K562 (cell line): ENCODE results near the gene CSRNP2. TPM values are rescaled to one million over a fixed set of nuclear protein-coding genes. Genes with fewer than 3 reads are reported as not detected.
A peak's percentile ranks its signal among the peaks of the same experiment; 100 is the strongest.

Experiments used
- ATAC-seq: fragments of 200-7000 bp; cut with Tn5 transposase; 3 replicates; pipeline ENCODE4 v1.9.1; 2020; ENCODE audit warnings: moderate library complexity
- BruUV-seq: library from RNA; stranded (reverse); fragments of 400-500 nt; replicated peaks from 2 replicates; lab custom pipeline; 2021; lab: Mats Ljungman, UMichigan
- CTCF ChIA-PET: fragments of 300-600 bp; formaldehyde crosslinking; extraction: SDS; loops from one replicate; lab custom pipeline; 2021; ENCODE audit warnings: low intra/inter-chr PET ratio; lab: Yijun Ruan, JAX
- POLR2A ChIA-PET: fragments of 300-600, 350-650 bp; sonication (Branson Sonifier 250); formaldehyde crosslinking; extraction: SDS; loops from one replicate; lab custom pipeline; 2021; ENCODE audit warnings: antibody characterized with exemption, inconsistent platforms; lab: Yijun Ruan, JAX
- DNase-seq, 4 experiments: peaks; one replicate each; pipeline versions ENCODE4 v3.0.0 to v3.0.0-alpha.2; 2011 to 2018; ENCODE audit warnings: low spot score in 3 of 4, mixed read lengths in 3 of 4; ENCODE audit errors: extremely low read depth in 1 of 4
- FAIRE-seq: peaks from 2 replicates; lab custom pipeline; 2011; peaks lifted over from hg19 to GRCh38; lab: Jason Lieb, UNC
- H2AFZ ChIP-seq: 2 replicates; pipeline ENCODE4 v1.6.0; 2011; ENCODE audit warnings: low read depth, low read length, control low read depth, inconsistent platforms
- H3K27ac ChIP-seq: fragments of 200-600 bp; 3 replicates; pipeline ENCODE4 v1.8.0; 2011; ENCODE audit warnings: low read depth, mild to moderate bottlenecking, control low read depth, inconsistent platforms, low read length, moderate library complexity, mixed read lengths; ENCODE audit errors: extremely low read depth
- H3K27me3 ChIP-seq, 2 experiments: fragments of 300-600 bp in 1 of 2; 2 replicates in 1 of 2; 3 replicates in 1 of 2; pipeline versions ENCODE4 v1.6.0 to v1.8.0; 2011; ENCODE audit warnings: inconsistent platforms in 2 of 2, low read length in 2 of 2, mild to moderate bottlenecking in 1 of 2, mixed read lengths in 1 of 2, moderate library complexity in 1 of 2; ENCODE audit not compliant: control insufficient read depth in 2 of 2, insufficient read depth in 2 of 2
- H3K36me3 ChIP-seq: fragments of 300-600 bp; 3 replicates; pipeline ENCODE4 v1.8.0; 2011; ENCODE audit warnings: mild to moderate bottlenecking, low read length, inconsistent platforms; ENCODE audit not compliant: control insufficient read depth, insufficient read depth
- H3K4me1 ChIP-seq, 2 experiments: fragments of 200-600 bp in 1 of 2; replicated peaks in 1 of 2; 2 replicates in 1 of 2; 3 replicates in 1 of 2; pipeline versions ENCODE4 v1.5.1 to v1.8.0; 2011; ENCODE audit warnings: inconsistent platforms in 2 of 2, low read length in 2 of 2, mild to moderate bottlenecking in 1 of 2, mixed read lengths in 1 of 2, moderate library complexity in 1 of 2; ENCODE audit not compliant: control insufficient read depth in 2 of 2, insufficient read depth in 2 of 2
- H3K4me2 ChIP-seq: 2 replicates; pipeline ENCODE4 v1.6.1; 2011; ENCODE audit warnings: low read length, control low read depth, inconsistent platforms, mixed read lengths; ENCODE audit not compliant: insufficient read depth
- H3K4me3 ChIP-seq: fragments of 200-600 bp; sonication (generic), shearing (Covaris generic); 2 replicates; pipeline ENCODE4 v1.5.1; 2016; ENCODE audit warnings: control low read depth, inconsistent platforms
- H3K79me2 ChIP-seq: fragments of 200-600 bp; 3 replicates; pipeline ENCODE4 v1.8.0; 2011; ENCODE audit warnings: low read length, inconsistent platforms; ENCODE audit not compliant: control insufficient read depth, insufficient read depth
- H3K9ac ChIP-seq, 2 experiments: 2 replicates each; pipeline versions ENCODE4 v1.6.0 to v1.6.1; 2011; ENCODE audit warnings: low read depth in 2 of 2, low read length in 2 of 2, control low read depth in 1 of 2, inconsistent platforms in 1 of 2, mild to moderate bottlenecking in 1 of 2, mixed read lengths in 1 of 2; ENCODE audit not compliant: insufficient read depth in 1 of 2
- H3K9me1 ChIP-seq: one replicate; pipeline ENCODE4 v1.6.0; 2011; ENCODE audit warnings: inconsistent platforms, mild to moderate bottlenecking, low read length, moderate library complexity; ENCODE audit not compliant: control insufficient read depth, insufficient read depth
- H3K9me3 ChIP-seq: replicated peaks from 2 replicates; pipeline ENCODE4 v1.5.1; 2011; ENCODE audit warnings: low read depth, low read length, inconsistent platforms; ENCODE audit not compliant: control insufficient read depth, insufficient read depth
- H4K20me1 ChIP-seq: replicated peaks from 2 replicates; pipeline ENCODE4 v1.6.1; 2011; ENCODE audit warnings: low read length, inconsistent platforms, mixed read lengths; ENCODE audit not compliant: control insufficient read depth, insufficient read depth
- CCAR2 ChIP-seq: fragments of 200-400 bp; formaldehyde crosslinking; IDR thresholded peaks from 2 replicates; pipeline ENCODE4 v1.6.1; 2017; ENCODE audit warnings: mild to moderate bottlenecking, low read depth, low read length
- CREB1 ChIP-seq, 2 experiments: sonication (generic) in 1 of 2; formaldehyde crosslinking in 1 of 2; IDR thresholded peaks; 2 replicates each; pipeline versions ENCODE4 v1.6.1 to v1.8.0; 2012 to 2022; ENCODE audit warnings: inconsistent platforms in 1 of 2, mild to moderate bottlenecking in 1 of 2, missing genetic modification reagents in 1 of 2, moderate library complexity in 1 of 2
- FOXO4 ChIP-seq: fragments of 450-650 bp; formaldehyde crosslinking; IDR thresholded peaks from 2 replicates; pipeline ENCODE4 v1.4.0; 2020; ENCODE audit warnings: mild to moderate bottlenecking, moderate library complexity
- GTF2A2 ChIP-seq: IDR thresholded peaks from 2 replicates; pipeline ENCODE4 v1.6.1; 2016; ENCODE audit warnings: mild to moderate bottlenecking, missing genetic modification characterization, missing compliant biosample characterization
- HDAC2 ChIP-seq: fragments of 450-650 bp; IDR thresholded peaks from 2 replicates; pipeline ENCODE4 v1.6.1; 2016; ENCODE audit warnings: mild to moderate bottlenecking
- MCM7 ChIP-seq, 2 experiments: fragments of 450-650 bp; IDR thresholded peaks; 2 replicates each; pipeline ENCODE4 v1.6.1; 2016 to 2018
- MEF2D ChIP-seq: conservative IDR thresholded peaks from 2 replicates; pipeline ENCODE4 v1.6.1; 2016; ENCODE audit warnings: low read depth, missing genetic modification characterization, missing compliant biosample characterization
- MTF1 ChIP-seq: fragments of 250-450 bp; sonication (Bioruptor Pico); IDR thresholded peaks from 2 replicates; pipeline ENCODE4 v1.9.0; 2021; ENCODE audit warnings: moderate library complexity, mild to moderate bottlenecking, inconsistent platforms, borderline replicate concordance
- NFIX ChIP-seq: fragments of 250-450 bp; sonication (Bioruptor Pico); IDR thresholded peaks from 2 replicates; pipeline ENCODE4 v1.4.0; 2020; ENCODE audit warnings: low read depth, mild to moderate bottlenecking, moderate library complexity
- SAFB2 ChIP-seq: fragments of 200-400 bp; formaldehyde crosslinking; IDR thresholded peaks from 2 replicates; pipeline ENCODE4 v1.6.1; 2018; ENCODE audit warnings: borderline replicate concordance, low read length, low read depth, moderate library complexity; ENCODE audit not compliant: severe bottlenecking
- SPI1 ChIP-seq: IDR thresholded peaks from 2 replicates; pipeline ENCODE4 v1.6.1; 2011; ENCODE audit warnings: low read depth, low read length, control low read depth, borderline replicate concordance
- TGIF2 ChIP-seq: sonication (generic); formaldehyde crosslinking; IDR thresholded peaks from 2 replicates; pipeline ENCODE4 v1.8.1; 2022; ENCODE audit warnings: mild to moderate bottlenecking, missing genetic modification reagents, moderate library complexity
- ZBED1 ChIP-seq: IDR thresholded peaks from 2 replicates; pipeline ENCODE4 v1.6.1; 2014
- ZC3H11A ChIP-seq: IDR thresholded peaks from 2 replicates; pipeline ENCODE4 v1.6.1; 2012; ENCODE audit warnings: low read depth, low read length, improper control_type of control experiment
- ZNF24 ChIP-seq: fragments of 450-650 bp; IDR thresholded peaks from 2 replicates; pipeline ENCODE4 v1.6.1; 2016
- ZNF3 ChIP-seq: fragments of 250-450 bp; sonication (Bioruptor Pico); IDR thresholded peaks from 2 replicates; pipeline ENCODE4 v1.5.0; 2021; ENCODE audit warnings: mild to moderate bottlenecking, moderate library complexity
- ZNF77 ChIP-seq: fragments of 250-450 bp; sonication (Bioruptor Pico); IDR thresholded peaks from 2 replicates; pipeline ENCODE4 v1.5.0; 2020
- ZNF780A ChIP-seq: fragments of 250-450 bp; sonication (Bioruptor Pico); IDR thresholded peaks from 2 replicates; pipeline ENCODE4 v1.5.0; 2021; ENCODE audit warnings: mild to moderate bottlenecking
- WGBS: fragments of 100-300 bp; shearing (Covaris generic); methylation state at CpG from one replicate; pipeline ENCODE4 v1.1.6; 2016; ENCODE audit warnings: low coverage, mixed read lengths; ENCODE audit not compliant: insufficient coverage; ENCODE audit errors: missing lambda C conversion rate; 5-methylcytosine and 5-hydroxymethylcytosine counted together
- in situ Hi-C: fragments of 300-500 bp; cut with MboI; formaldehyde crosslinking; loops from 4 replicates; pipeline ENCODE4 v1.15.0; 2018; ENCODE audit warnings: inconsistent platforms, mixed read lengths
- intact Hi-C: fragments of 100-400 bp; cut with micrococcal nuclease; formaldehyde crosslinking; loops from 2 replicates; pipeline ENCODE4 v1.14.2; 2022
- polyA plus RNA-seq, 8 experiments: library from polyadenylated mRNA; depleted of rRNA in 4 of 8; stranded (reverse) in 5 of 8; unstranded in 3 of 8; fragments of >200 nt; fragmentation: Nextera tagmentation in 2 of 8; fragmentation: Illumina TruSeq in 1 of 8; extraction: Ambion mirVana in 2 of 8; extraction: Trizol in 1 of 8; gene quantifications; 2 replicates each; pipeline versions ENCODE4 v1.2.1 to v1.2.3, GENCODE V29; 2011 to 2014; ENCODE audit warnings: inconsistent platforms in 1 of 8, missing spikeins in 1 of 8
- total RNA-seq, 7 experiments: library from RNA; depleted of rRNA in 6 of 7; stranded (reverse); fragments of >200 nt in 6 of 7; fragmentation: Illumina TruSeq in 2 of 7; extraction: Trizol in 2 of 7; gene quantifications; 2 replicates each; pipeline versions ENCODE4 v1.2.1 to v1.2.3, GENCODE V29; 2011 to 2021; ENCODE audit warnings: low replicate concordance in 1 of 7
- TF ChIP-seq, protein P1 (sequence below): IDR thresholded peaks from 2 replicates; pipeline ENCODE4 v1.6.1; 2014; ENCODE audit warnings: antibody characterized with exemption

Gene CSRNP2
- total and polyA plus RNA-seq, 9 of the 15 experiments (the other 6 are each of a cell fraction or from before 2014, with no cell fraction given), result 1.6 to 13.9 (median 5.9) TPM

DNA sequence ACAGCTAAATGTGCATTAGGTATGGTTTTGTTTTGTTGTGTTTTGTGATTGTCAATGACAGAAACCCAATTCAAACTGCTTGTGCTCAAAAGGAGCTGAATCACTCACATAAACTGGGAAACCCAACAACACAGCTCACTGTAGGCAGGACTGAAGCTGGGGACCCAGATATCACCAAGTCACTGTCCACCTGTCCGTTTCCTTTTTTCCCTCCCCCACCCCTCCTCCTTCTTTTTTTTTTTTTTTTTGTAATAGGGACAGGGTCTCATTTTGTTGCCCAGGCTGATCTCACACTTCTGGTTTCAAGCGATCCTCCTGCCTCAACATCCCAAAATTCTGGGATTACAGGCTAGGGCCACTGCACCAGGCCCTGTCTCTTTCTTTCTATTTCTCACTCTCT is 50.3 kb downstream of the CSRNP2 start (continued):
- TF ChIP-seq ZNF77 (CRISPR knock-in tag) (no peak), ZNF24 (no peak), MTF1 (CRISPR knock-in tag) (no peak), ZNF780A (no peak), TGIF2 (CRISPR knock-in tag) (no peak), ZC3H11A (no peak), SPI1 (peak; percentile 21; the same call in 1 of the 2 replicates), SAFB2 (no peak), MCM7 (IDR thresholded peaks at IDR 0.05) (no peak), GTF2A2 (tag) (no peak)

DNA sequence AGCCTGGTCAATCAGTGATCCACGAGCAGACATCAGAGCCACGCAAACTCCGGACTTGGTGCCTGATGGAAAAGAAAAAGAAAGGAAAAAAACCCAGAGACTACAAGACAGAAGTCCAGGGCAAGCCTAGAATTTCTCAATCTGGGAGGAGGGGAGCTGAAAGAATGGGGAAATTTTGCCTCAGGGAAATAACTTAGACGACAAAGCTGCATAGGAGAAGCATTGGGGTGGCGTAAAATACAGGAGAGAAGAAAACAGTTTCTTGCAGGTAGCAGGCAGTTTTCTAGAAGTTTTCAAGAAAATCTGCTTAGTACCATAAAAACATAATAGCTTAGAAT is 54.6 kb downstream of the CSRNP2 start:
- H3K4me2 ChIP-seq, result no peak overlapping the region
- no TSS peak for BruUV-seq
- 55% methylated on average over 5 of the region's 5 CpGs for WGBS
- no peaks in the 10 kb centered on the region for H3K27me3 ChIP-seq
- CTCF ChIA-PET, result interaction anchor here (2.0 to 2.3 kb wide), 2 partner anchors 203 to 263 kb away, joined by 5 to 10 read pairs; no protein-coding TSS in a partner anchor
- no peak overlapping the region for H3K27ac ChIP-seq
- in situ Hi-C loops, result no loop called here
- peaks cover 26% of the 10 kb centered on the region for H3K79me2 ChIP-seq
- H3K4me3 ChIP-seq, result no peak overlapping the region
- no peaks in the 10 kb centered on the region for H4K20me1 ChIP-seq
- H3K9ac ChIP-seq, result no peak overlapping the region; a peak in 1 of 4 replicates
- intact Hi-C loops, result loop anchor here (1.0 to 5.0 kb wide), 3 partner anchors 101 to 264 kb away; partner anchors contain the start of gene ATF1
- no peaks in the 10 kb centered on the region for H3K9me3 ChIP-seq
- peak overlapping the region; percentile 71 for H2AFZ ChIP-seq
- POLR2A ChIA-PET, result interaction anchor here (0.6 to 2.3 kb wide), 9 partner anchors 8 to 291 kb away, joined by 3 to 8 read pairs (median 3); partner anchors contain the start of gene DAZAP2
- H3K4me1 ChIP-seq, result peaks cover 25 to 28% of the 10 kb centered on the region in 2 experiments; a peak in 4 of 5 replicates
- H3K36me3 ChIP-seq, result no peaks in the 10 kb centered on the region
- no peak for DNase-seq
- no peaks in the 10 kb centered on the region for H3K9me1 ChIP-seq
- ATAC-seq, result no peak
- FAIRE-seq, result no peak
- TF ChIP-seq CREB1 (IDR thresholded peaks at IDR 0.05) (no peak), CREB1 (CRISPR knock-in tag; IDR thresholded peaks at IDR 0.05) (no peak), MEF2D (no peak), CCAR2 (no peak), HDAC2 (no peak), ZBED1 (no peak), NFIX (CRISPR knock-in tag) (no peak), FOXO4 (CRISPR knock-in tag) (no peak), ZNF24 (no peak), ZNF3 (CRISPR knock-in tag) (no peak)
- TF ChIP-seq, protein P1, sequence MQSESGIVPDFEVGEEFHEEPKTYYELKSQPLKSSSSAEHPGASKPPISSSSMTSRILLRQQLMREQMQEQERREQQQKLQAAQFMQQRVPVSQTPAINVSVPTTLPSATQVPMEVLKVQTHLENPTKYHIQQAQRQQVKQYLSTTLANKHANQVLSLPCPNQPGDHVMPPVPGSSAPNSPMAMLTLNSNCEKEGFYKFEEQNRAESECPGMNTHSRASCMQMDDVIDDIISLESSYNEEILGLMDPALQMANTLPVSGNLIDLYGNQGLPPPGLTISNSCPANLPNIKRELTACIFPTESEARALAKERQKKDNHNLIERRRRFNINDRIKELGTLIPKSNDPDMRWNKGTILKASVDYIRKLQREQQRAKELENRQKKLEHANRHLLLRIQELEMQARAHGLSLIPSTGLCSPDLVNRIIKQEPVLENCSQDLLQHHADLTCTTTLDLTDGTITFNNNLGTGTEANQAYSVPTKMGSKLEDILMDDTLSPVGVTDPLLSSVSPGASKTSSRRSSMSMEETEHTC, result no peak
